IPS DF 6.9 (cell line): ENCODE measurements around the gene RHD.
A peak's percentile ranks its signal among the peaks of the same experiment; 100 is the strongest.
"Not testable (repeated sequence)": the region's sequence is repeated elsewhere in the genome, so short reads cannot be mapped to it uniquely, and the experiment has no call there.

Source experiments
- DNase-seq: peaks from one replicate; pipeline ENCODE4 v3.0.0-alpha.2; 2013; ENCODE audit warnings: low read depth, low spot score
- H3K27ac ChIP-seq: one replicate; pipeline ENCODE4 v1.5.1; 2013; ENCODE audit warnings: low read length, control low read depth
- H3K27me3 ChIP-seq: 2 replicates; pipeline ENCODE4 v1.6.1; 2013; ENCODE audit warnings: mild to moderate bottlenecking, low read length; ENCODE audit not compliant: control insufficient read depth, insufficient read depth
- H3K36me3 ChIP-seq: 2 replicates; pipeline ENCODE4 v1.6.1; 2013; ENCODE audit warnings: low read length; ENCODE audit not compliant: control insufficient read depth, insufficient read depth
- H3K4me1 ChIP-seq: 2 replicates; pipeline ENCODE4 v1.6.1; 2013; ENCODE audit warnings: low read length; ENCODE audit not compliant: control insufficient read depth, insufficient read depth
- H3K4me3 ChIP-seq: 2 replicates; pipeline ENCODE4 v1.5.1; 2013; ENCODE audit warnings: mild to moderate bottlenecking, low read length
- H3K9me3 ChIP-seq: 2 replicates; pipeline ENCODE4 v1.6.1; 2013; ENCODE audit warnings: low read length, inconsistent platforms; ENCODE audit not compliant: control insufficient read depth, insufficient read depth
- WGBS: extraction: QIAGEN DNeasy Blood & Tissue Kit; methylation state at CpG from one replicate; pipeline ENCODE4 v1.1.7; 2013; ENCODE audit warnings: mixed read lengths, missing lambda C conversion rate; ENCODE audit not compliant: insufficient read length, insufficient coverage; 5-methylcytosine and 5-hydroxymethylcytosine counted together

Gene RHD

DNA sequence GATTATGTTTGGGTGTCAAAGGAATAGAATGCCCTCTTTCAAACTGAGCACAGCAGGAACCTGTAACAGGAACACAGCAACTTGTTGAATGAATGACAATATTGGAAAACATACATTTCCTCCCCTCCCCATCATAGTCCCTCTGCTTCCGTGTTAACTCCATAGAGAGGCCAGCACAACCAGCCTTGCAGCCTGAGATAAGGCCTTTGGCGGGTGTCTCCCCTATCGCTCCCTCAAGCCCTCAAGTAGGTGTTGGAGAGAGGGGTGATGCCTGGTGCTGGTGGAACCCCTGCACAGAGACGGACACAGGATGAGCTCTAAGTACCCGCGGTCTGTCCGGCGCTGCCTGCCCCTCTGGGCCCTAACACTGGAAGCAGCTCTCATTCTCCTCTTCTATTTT is at the start of gene RHD:
Gene RHD (plus strand): TSS at position 272 of the 400 bp plus-strand sequence. CDS start 39 bp downstream, at position 311.
- H3K36me3 ChIP-seq, H3K27me3 ChIP-seq, H3K9me3 ChIP-seq, DNase-seq, H3K27ac ChIP-seq, H3K4me1 ChIP-seq, H3K4me3 ChIP-seq: not testable (repeated sequence)
- WGBS: no CpG with 5 or more reads among the region's 8 CpGs

DNA sequence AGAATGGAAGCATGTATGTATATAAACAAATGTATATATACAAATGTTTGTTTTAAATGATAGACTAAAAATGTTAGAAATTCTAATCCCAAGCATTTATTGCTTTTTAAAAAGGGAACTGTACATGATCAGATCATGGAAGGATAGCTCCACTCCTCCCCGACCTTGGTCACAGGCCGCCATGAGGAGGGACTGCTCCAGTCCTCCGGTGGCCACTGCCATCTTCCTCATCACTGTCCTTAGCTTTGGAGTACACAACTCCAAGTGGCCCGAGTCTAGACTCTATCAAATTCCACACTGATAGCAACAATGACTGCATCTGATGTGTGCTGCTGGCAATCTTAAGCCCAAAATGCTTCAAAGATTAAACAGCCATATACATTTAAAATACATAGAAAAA is 49.7 kb upstream of the RHD start:
- no peak overlapping the region for H3K4me3 ChIP-seq
- H3K4me1 ChIP-seq: no peaks in the 10 kb centered on the region
- no peak for DNase-seq
- no peaks in the 10 kb centered on the region for H3K27me3 ChIP-seq
- WGBS: no CpG with 5 or more reads among the region's 4 CpGs
- no peaks in the 10 kb centered on the region for H3K9me3 ChIP-seq
- no peak overlapping the region for H3K27ac ChIP-seq
- peaks cover 9% of the 10 kb centered on the region; the same call in 1 of the 2 replicates for H3K36me3 ChIP-seq

GRCh38 chr1:25223471-25223870 is 48.8 kb upstream of the RHD start:
- Histone ChIP-seq H3K27ac (no peak overlapping the region), H3K4me1 (no peaks in the 10 kb centered on the region), H3K9me3 (no peaks in the 10 kb centered on the region), H3K27me3 (no peaks in the 10 kb centered on the region), H3K4me3 (no peak overlapping the region), H3K36me3 (peaks cover 9% of the 10 kb centered on the region; the same call in 1 of the 2 replicates)
- DNase-seq: no peak
- WGBS: no CpG with 5 or more reads among the region's 3 CpGs

- WGBS: no CpG with 5 or more reads among the region's 54 CpGs
- no peaks in the 10 kb centered on the region for H3K27me3 ChIP-seq
- peak within 1 kb of the TSS; percentile 87 for H3K4me3 ChIP-seq
- H3K27ac ChIP-seq: no peak within 1 kb of the TSS
- no peak for DNase-seq
- no peaks in the 10 kb centered on the region for H3K36me3 ChIP-seq
- H3K4me1 ChIP-seq: no peaks in the 10 kb centered on the region
- no peaks in the 10 kb centered on the region for H3K9me3 ChIP-seq
Observed at GRCh38 chr1:25232027-25232865, 40.1 kb upstream of the RHD start, which contains the start of gene SYF2. Gene SYF2 (minus strand): TSS chr1:25232502. CDS start chr1:25232467, 35 bp downstream.

GRCh38 chr1:25232866-25233784 is 39.2 kb upstream of the RHD start:
- peak; percentile 66 for DNase-seq
- Histone ChIP-seq H3K27me3 (no peaks in the 10 kb centered on the region), H3K36me3 (no peaks in the 10 kb centered on the region), H3K4me3 (peak overlapping the region; percentile 87), H3K9me3 (no peaks in the 10 kb centered on the region), H3K4me1 (no peaks in the 10 kb centered on the region), H3K27ac (no peak overlapping the region)
- no CpG with 5 or more reads among the region's 13 CpGs for WGBS

- H3K36me3 ChIP-seq, H3K9me3 ChIP-seq, DNase-seq, H3K27ac ChIP-seq, H3K4me3 ChIP-seq, H3K4me1 ChIP-seq, H3K27me3 ChIP-seq: not testable (repeated sequence)
- WGBS: no CpG with 5 or more reads among the region's 10 CpGs
Observed at GRCh38 chr1:25235411-25235810, 36.9 kb upstream of the RHD start.

GRCh38 chr1:25236261-25236660 is 36.0 kb upstream of the RHD start:
- H3K4me1 ChIP-seq, H3K27me3 ChIP-seq, DNase-seq, H3K36me3 ChIP-seq, H3K4me3 ChIP-seq, H3K9me3 ChIP-seq, H3K27ac ChIP-seq: not testable (repeated sequence)
- WGBS: no CpG with 5 or more reads among the region's 7 CpGs

DNA sequence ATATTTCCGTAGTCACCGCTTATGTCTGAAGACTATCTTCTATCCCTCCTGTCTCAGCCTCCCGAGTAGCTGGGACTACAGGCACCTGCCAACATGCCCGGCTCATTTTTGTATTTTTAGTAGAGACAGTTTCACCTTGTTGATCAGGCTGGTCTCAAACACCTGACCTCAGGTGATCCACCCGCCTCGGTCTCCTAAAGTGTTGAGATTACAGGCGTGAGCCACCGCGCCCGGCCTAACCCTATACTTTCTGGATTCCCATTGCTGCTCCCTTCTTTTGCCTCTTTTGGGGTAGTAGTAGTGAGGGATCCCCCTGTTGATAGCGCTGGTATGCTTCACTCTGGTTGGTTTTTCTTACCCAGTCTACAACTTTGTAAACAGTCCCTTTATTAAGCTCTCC is 34.3 kb upstream of the RHD start:
- Histone ChIP-seq H3K36me3 (no peaks in the 10 kb centered on the region; the same call in 1 of the 2 replicates), H3K27ac (no peak overlapping the region), H3K27me3 (no peaks in the 10 kb centered on the region), H3K4me1 (peaks cover 2% of the 10 kb centered on the region; the same call in 1 of the 2 replicates), H3K9me3 (no peaks in the 10 kb centered on the region), H3K4me3 (no peak overlapping the region)
- WGBS: no CpG with 5 or more reads among the region's 11 CpGs
- DNase-seq: no peak

GRCh38 chr1:25239681-25240541 is 32.4 kb upstream of the RHD start:
- Histone ChIP-seq H3K36me3 (peaks cover 4% of the 10 kb centered on the region; the same call in 1 of the 2 replicates), H3K9me3 (no peaks in the 10 kb centered on the region), H3K27ac (no peak overlapping the region), H3K27me3 (no peaks in the 10 kb centered on the region), H3K4me1 (peaks cover 2% of the 10 kb centered on the region; the same call in 1 of the 2 replicates), H3K4me3 (peak overlapping the region; percentile 44; the same call in 1 of the 2 replicates)
- no CpG with 5 or more reads among the region's 41 CpGs for WGBS
- peak; percentile 79 for DNase-seq
